HG02852 (cell line): ENCODE results near the gene RPL39.
"Not testable (repeated sequence)": the region's sequence is repeated elsewhere in the genome, so short reads cannot be mapped to it uniquely, and the experiment has no call there.

Experiments used
- ATAC-seq: cut with Tn5 transposase; IDR thresholded peaks from one replicate; pipeline ENCODE4 v1.9.1; 2021; ENCODE audit warnings: mild to moderate bottlenecking, moderate library complexity; ENCODE audit not compliant: unreplicated experiment

RPL39 gene

GRCh38 chrX:119791437-119792231, at the start of gene RPL39:
Gene RPL39, minus strand, starts transcription at chrX:119791630. Its CDS starts 54 bp downstream, at chrX:119791576.
- peak; percentile 87 for ATAC-seq

- ATAC-seq = no peak
Observed at GRCh38 chrX:119833905-119834304, 42.5 kb upstream of the RPL39 start.

- ATAC-seq = no peak
Observed at GRCh38 chrX:119828446-119828845, 37.0 kb upstream of the RPL39 start.

GRCh38 chrX:119826399-119826959, 35.0 kb upstream of the RPL39 start:
- no peak for ATAC-seq

GRCh38 chrX:119824221-119824620, 32.8 kb upstream of the RPL39 start:
- ATAC-seq = not testable (repeated sequence)

GRCh38 chrX:119821703-119822102, 30.3 kb upstream of the RPL39 start:
- peak; percentile 75 for ATAC-seq

GRCh38 chrX:119817130-119817690, 25.8 kb upstream of the RPL39 start:
- no peak for ATAC-seq

- ATAC-seq = no peak
Observed at GRCh38 chrX:119816300-119816699, 24.9 kb upstream of the RPL39 start.

- no peak for ATAC-seq
Observed at GRCh38 chrX:119809185-119809666, 17.8 kb upstream of the RPL39 start.

- ATAC-seq = not testable (repeated sequence)
Observed at GRCh38 chrX:119808461-119808860, 17.0 kb upstream of the RPL39 start.

GRCh38 chrX:119802546-119802945, 11.1 kb upstream of the RPL39 start:
- no peak for ATAC-seq

GRCh38 chrX:119801253-119802221, 10.1 kb upstream of the RPL39 start:
- ATAC-seq = no peak

GRCh38 chrX:119790977-119791436, 423 bp downstream of the RPL39 start:
- ATAC-seq = peak; percentile 16

GRCh38 chrX:119784747-119785446, 6.5 kb downstream of the RPL39 start:
- peak; percentile 50 for ATAC-seq

GRCh38 chrX:119783026-119783425, 8.4 kb downstream of the RPL39 start:
- ATAC-seq = no peak

GRCh38 chrX:119778829-119779228, 12.6 kb downstream of the RPL39 start:
- no peak for ATAC-seq

- ATAC-seq = no peak
Observed at GRCh38 chrX:119775517-119776238, 15.8 kb downstream of the RPL39 start.

- ATAC-seq = not testable (repeated sequence)
Observed at GRCh38 chrX:119769388-119769787, 22.0 kb downstream of the RPL39 start.

GRCh38 chrX:119768436-119768835, 23.0 kb downstream of the RPL39 start:
- ATAC-seq = not testable (repeated sequence)
